Measurements from ENCODE around the gene CCNY.

CCNY gene

GRCh38 chr10:35600193-35600592 is 263.9 kb downstream of the CCNY start:
- 0 out of 2 replicates have a peak, but pooled peaks have one; percentile 25 for TF ChIP-seq CTCF (IDR thresholded peaks at IDR 0.05; ENCODE audit: control insufficient read depth, extremely low read depth, insufficient read depth)
- DNase-seq (ENCODE audit: low read depth) = no peak
- no peak overlapping the region for H3K4me3 ChIP-seq (ENCODE audit: low read depth, low read length)

GRCh38 chr10:35605191-35605590 is 268.9 kb downstream of the CCNY start, which contains the start of gene GJD4:
TSS of gene GJD4 (plus strand) at chr10:35605341. CDS start at chr10:35605568, 227 bp downstream.
- no peak for TF ChIP-seq CTCF (IDR thresholded peaks at IDR 0.05; ENCODE audit: control insufficient read depth, extremely low read depth, insufficient read depth)
- DNase-seq (ENCODE audit: low read depth) = no peak
- H3K4me3 ChIP-seq (ENCODE audit: low read depth, low read length) = no peak within 1 kb of the TSS

GRCh38 chr10:35606430-35606829 is 270.1 kb downstream of the CCNY start:
- no peak overlapping the region for H3K4me3 ChIP-seq (ENCODE audit: low read depth, low read length)
- TF ChIP-seq CTCF (IDR thresholded peaks at IDR 0.05; ENCODE audit: control insufficient read depth, extremely low read depth, insufficient read depth) = no peak
- DNase-seq (ENCODE audit: low read depth) = no peak

- no peak for TF ChIP-seq CTCF (IDR thresholded peaks at IDR 0.05; ENCODE audit: control insufficient read depth, extremely low read depth, insufficient read depth)
- no peak overlapping the region for H3K4me3 ChIP-seq (ENCODE audit: low read depth, low read length)
- DNase-seq (ENCODE audit: low read depth) = no peak
These were observed 271.4 kb downstream of the CCNY start for GRCh38 chr10:35607475-35608327.

- no peak for DNase-seq (ENCODE audit: low read depth)
- H3K4me3 ChIP-seq (ENCODE audit: low read depth, low read length) = no peak overlapping the region
- no peak for TF ChIP-seq CTCF (IDR thresholded peaks at IDR 0.05; ENCODE audit: control insufficient read depth, extremely low read depth, insufficient read depth)
These were observed 272.0 kb downstream of the CCNY start for GRCh38 chr10:35608328-35608672.

GRCh38 chr10:35611750-35612149 is 275.4 kb downstream of the CCNY start:
- TF ChIP-seq CTCF (IDR thresholded peaks at IDR 0.05; ENCODE audit: control insufficient read depth, extremely low read depth, insufficient read depth) = no peak
- DNase-seq (ENCODE audit: low read depth) = no peak
- H3K4me3 ChIP-seq (ENCODE audit: low read depth, low read length) = no peak overlapping the region

Measured in LNCaP clone FGC (cell line).